ENCODE data around the gene SIGLEC14.
A peak's percentile ranks its signal among the peaks of the same experiment; 100 is the strongest.

SIGLEC14 gene

GRCh38 chr19:51628153-51628939 lies 18.3 kb downstream of the SIGLEC14 start:
- Mint-ChIP-seq H3K27ac (ENCODE audit: low read depth) (no peak overlapping the region), H3K27me3 (peaks cover 31% of the 10 kb centered on the region), H3K4me3 (no peak overlapping the region), H3K9me3 (no peaks in the 10 kb centered on the region), H3K36me3 (ENCODE audit: insufficient read depth) (no peaks in the 10 kb centered on the region), H3K4me1 (no peaks in the 10 kb centered on the region)
- no peak for ATAC-seq (replicated peaks; ENCODE audit: extremely low read depth, poor library complexity, severe bottlenecking)
- DNase-seq (ENCODE audit: low spot score in 2 of 2), result no peak

GRCh38 chr19:51627491-51628138 lies 19.0 kb downstream of the SIGLEC14 start:
- ATAC-seq (replicated peaks; ENCODE audit: extremely low read depth, poor library complexity, severe bottlenecking) (no peak), DNase-seq (ENCODE audit: low spot score in 2 of 2) (no peak)
- Mint-ChIP-seq H3K9me3 (no peaks in the 10 kb centered on the region), H3K4me1 (no peaks in the 10 kb centered on the region), H3K36me3 (ENCODE audit: insufficient read depth) (no peaks in the 10 kb centered on the region), H3K27ac (ENCODE audit: low read depth) (no peak overlapping the region), H3K27me3 (peaks cover 31% of the 10 kb centered on the region), H3K4me3 (no peak overlapping the region)

GRCh38 chr19:51626675-51627074 lies 19.9 kb downstream of the SIGLEC14 start:
- H3K9me3 Mint-ChIP-seq, result no peaks in the 10 kb centered on the region
- no peak overlapping the region for H3K4me3 Mint-ChIP-seq
- no peaks in the 10 kb centered on the region for H3K36me3 Mint-ChIP-seq (ENCODE audit: insufficient read depth)
- no peaks in the 10 kb centered on the region for H3K4me1 Mint-ChIP-seq
- DNase-seq (ENCODE audit: low spot score in 2 of 2), result no peak
- no peak overlapping the region for H3K27ac Mint-ChIP-seq (ENCODE audit: low read depth)
- ATAC-seq (replicated peaks; ENCODE audit: extremely low read depth, poor library complexity, severe bottlenecking), result no peak
- H3K27me3 Mint-ChIP-seq, result peaks cover 31% of the 10 kb centered on the region

- Mint-ChIP-seq H3K36me3 (ENCODE audit: insufficient read depth) (no peaks in the 10 kb centered on the region), H3K27ac (ENCODE audit: low read depth) (no peak overlapping the region), H3K9me3 (no peaks in the 10 kb centered on the region), H3K4me1 (no peaks in the 10 kb centered on the region), H3K27me3 (peaks cover 16% of the 10 kb centered on the region), H3K4me3 (no peak overlapping the region)
- no peak for DNase-seq (ENCODE audit: low spot score in 2 of 2)
- no peak for ATAC-seq (replicated peaks; ENCODE audit: extremely low read depth, poor library complexity, severe bottlenecking)
Measured at GRCh38 chr19:51621178-51621577, 25.4 kb downstream of the SIGLEC14 start.

GRCh38 chr19:51615991-51616390 lies 30.6 kb downstream of the SIGLEC14 start:
- ATAC-seq (replicated peaks; ENCODE audit: extremely low read depth, poor library complexity, severe bottlenecking) (no peak), DNase-seq (ENCODE audit: low spot score in 2 of 2) (no peak)
- peaks cover 7% of the 10 kb centered on the region for H3K9me3 Mint-ChIP-seq
- H3K36me3 Mint-ChIP-seq (ENCODE audit: insufficient read depth), result no peaks in the 10 kb centered on the region
- no peaks in the 10 kb centered on the region for H3K4me1 Mint-ChIP-seq
- H3K4me3 Mint-ChIP-seq, result no peak overlapping the region
- H3K27ac Mint-ChIP-seq (ENCODE audit: low read depth), result no peak overlapping the region
- H3K27me3 Mint-ChIP-seq, result peaks cover 27% of the 10 kb centered on the region

GRCh38 chr19:51614789-51615188 lies 31.8 kb downstream of the SIGLEC14 start:
- Mint-ChIP-seq H3K4me3 (no peak overlapping the region), H3K4me1 (no peaks in the 10 kb centered on the region), H3K27me3 (peaks cover 27% of the 10 kb centered on the region), H3K27ac (ENCODE audit: low read depth) (no peak overlapping the region), H3K9me3 (peaks cover 7% of the 10 kb centered on the region), H3K36me3 (ENCODE audit: insufficient read depth) (no peaks in the 10 kb centered on the region)
- DNase-seq (ENCODE audit: low spot score in 2 of 2), result no peak
- no peak for ATAC-seq (replicated peaks; ENCODE audit: extremely low read depth, poor library complexity, severe bottlenecking)

GRCh38 chr19:51610576-51610975 lies 36.0 kb downstream of the SIGLEC14 start:
- Mint-ChIP-seq H3K27me3 (peaks cover 27% of the 10 kb centered on the region), H3K27ac (ENCODE audit: low read depth) (no peak overlapping the region), H3K4me1 (peaks cover 7% of the 10 kb centered on the region), H3K4me3 (no peak overlapping the region), H3K9me3 (peaks cover 14% of the 10 kb centered on the region), H3K36me3 (ENCODE audit: insufficient read depth) (no peaks in the 10 kb centered on the region)
- DNase-seq (ENCODE audit: low spot score in 2 of 2), result no peak
- no peak for ATAC-seq (replicated peaks; ENCODE audit: extremely low read depth, poor library complexity, severe bottlenecking)

- DNase-seq (ENCODE audit: low spot score in 2 of 2) (no peak), ATAC-seq (replicated peaks; ENCODE audit: extremely low read depth, poor library complexity, severe bottlenecking) (no peak)
- Mint-ChIP-seq H3K4me1 (peaks cover 7% of the 10 kb centered on the region), H3K27me3 (peaks cover 9% of the 10 kb centered on the region), H3K9me3 (peaks cover 14% of the 10 kb centered on the region), H3K27ac (ENCODE audit: low read depth) (no peak overlapping the region), H3K4me3 (no peak overlapping the region), H3K36me3 (ENCODE audit: insufficient read depth) (no peaks in the 10 kb centered on the region)
Measured at GRCh38 chr19:51607920-51608562, 38.6 kb downstream of the SIGLEC14 start.

- Mint-ChIP-seq H3K4me1 (peaks cover 11% of the 10 kb centered on the region), H3K27ac (ENCODE audit: low read depth) (no peak overlapping the region)
Measured at GRCh38 chr19:51607077-51607476, 39.5 kb downstream of the SIGLEC14 start.

GRCh38 chr19:51602189-51602854 lies 44.3 kb downstream of the SIGLEC14 start:
- H3K4me1 Mint-ChIP-seq, result peaks cover 8% of the 10 kb centered on the region
- peaks cover 3% of the 10 kb centered on the region for H3K9me3 Mint-ChIP-seq
- DNase-seq (ENCODE audit: low spot score in 2 of 2), result no peak
- H3K27me3 Mint-ChIP-seq, result peaks cover 8% of the 10 kb centered on the region
- peak overlapping the region; percentile 71 for H3K4me3 Mint-ChIP-seq
- no peak overlapping the region for H3K27ac Mint-ChIP-seq (ENCODE audit: low read depth)
- ATAC-seq (replicated peaks; ENCODE audit: extremely low read depth, poor library complexity, severe bottlenecking), result no peak
- no peaks in the 10 kb centered on the region for H3K36me3 Mint-ChIP-seq (ENCODE audit: insufficient read depth)

More at GRCh38 chr19:51607077-51607476, 39.5 kb downstream of the SIGLEC14 start:
- H3K4me3 Mint-ChIP-seq, result no peak overlapping the region
- H3K9me3 Mint-ChIP-seq, result peaks cover 7% of the 10 kb centered on the region
- DNase-seq (ENCODE audit: low spot score in 2 of 2) (no peak), ATAC-seq (replicated peaks; ENCODE audit: extremely low read depth, poor library complexity, severe bottlenecking) (peak; percentile 52)
- no peaks in the 10 kb centered on the region for H3K27me3 Mint-ChIP-seq
- no peaks in the 10 kb centered on the region for H3K36me3 Mint-ChIP-seq (ENCODE audit: insufficient read depth)

- Mint-ChIP-seq H3K4me3 (peak overlapping the region; percentile 77), H3K27me3 (peaks cover 8% of the 10 kb centered on the region), H3K4me1 (peaks cover 6% of the 10 kb centered on the region), H3K27ac (ENCODE audit: low read depth) (no peak overlapping the region), H3K9me3 (no peaks in the 10 kb centered on the region), H3K36me3 (ENCODE audit: insufficient read depth) (peaks cover 2% of the 10 kb centered on the region)
- peak; percentile 70 for ATAC-seq (replicated peaks; ENCODE audit: extremely low read depth, poor library complexity, severe bottlenecking)
- no peak for DNase-seq (ENCODE audit: low spot score in 2 of 2)
Measured at GRCh38 chr19:51600940-51601580, 45.6 kb downstream of the SIGLEC14 start.

GRCh38 chr19:51599084-51599483 lies 47.5 kb downstream of the SIGLEC14 start:
- Mint-ChIP-seq H3K4me3 (no peak overlapping the region), H3K4me1 (peaks cover 20% of the 10 kb centered on the region), H3K27ac (ENCODE audit: low read depth) (no peak overlapping the region), H3K36me3 (ENCODE audit: insufficient read depth) (peaks cover 6% of the 10 kb centered on the region), H3K9me3 (peaks cover 5% of the 10 kb centered on the region), H3K27me3 (peaks cover 8% of the 10 kb centered on the region)
- ATAC-seq (replicated peaks; ENCODE audit: extremely low read depth, poor library complexity, severe bottlenecking), result no peak
- no peak for DNase-seq (ENCODE audit: low spot score in 2 of 2)

Measured in central memory CD8-positive, alpha-beta T cell (primary cell).